Sigmoid colon (tissue), 4 donors: ENCODE results near the gene NIPSNAP2.

Experiments used
- CTCF ChIP-seq, 4 experiments: fragments of 450-650 bp in 3 of 4; fragments of 200-600 bp in 1 of 4; IDR thresholded peaks; one replicate each; pipeline ENCODE4 v1.5.1; 2016 to 2019; ENCODE audit warnings: antibody characterized with exemption in 4 of 4, mild to moderate bottlenecking in 3 of 4, moderate library complexity in 2 of 4
- EP300 ChIP-seq, 4 donors: sonication (generic); formaldehyde crosslinking; IDR thresholded peaks; one replicate each; pipeline ENCODE4 v1.6.1; 2017; ENCODE audit warnings: antibody characterized with exemption in 4 of 4
- POLR2A ChIP-seq, 2 donors: fragments of 450-650 bp; IDR thresholded peaks; one replicate each; pipeline ENCODE4 v1.6.1; 2016; ENCODE audit warnings: antibody characterized with exemption in 2 of 2, mild to moderate bottlenecking in 2 of 2, moderate library complexity in 2 of 2
- POLR2AphosphoS5 ChIP-seq, 4 donors: sonication (generic); formaldehyde crosslinking; IDR thresholded peaks; one replicate each; pipeline ENCODE4 v1.6.1; 2017; ENCODE audit warnings: antibody characterized with exemption in 4 of 4

- no peak for TF ChIP-seq CTCF (IDR thresholded peaks at IDR 0.05)
- TF ChIP-seq POLR2A (IDR thresholded peaks at IDR 0.05): no peak
- peak in 1 of 4 donors; percentile 10 for TF ChIP-seq EP300 (IDR thresholded peaks at IDR 0.05)
- peak in 3 of 4 donors; percentile 60 to 83 (median 80) for TF ChIP-seq POLR2AphosphoS5 (IDR thresholded peaks at IDR 0.05)
These were observed 82.5 kb downstream of the NIPSNAP2 start for GRCh38 chr7:56046721-56047445.
